Lung (tissue), 12 donors: Measurements from ENCODE around the gene MCUB. TPM values are rescaled to one million over a fixed set of nuclear protein-coding genes. Genes with fewer than 3 reads are reported as not detected.

Experiments used
- ATAC-seq: fragments of 200-7000 bp; cut with Tn5 transposase; one replicate; pipeline ENCODE4 v1.9.1; 2020; ENCODE audit warnings: moderate number of reproducible peaks; ENCODE audit not compliant: insufficient read depth, low FRiP score
- DNase-seq, 3 donors: peaks; one replicate each; pipeline ENCODE4 v3.0.0-alpha.2; 2013 to 2017
- H3K27ac ChIP-seq, 2 donors: one replicate each; pipeline ENCODE4 v1.5.1; 2013; ENCODE audit warnings: mild to moderate bottlenecking in 2 of 2, moderate library complexity in 2 of 2, control low read depth in 1 of 2, inconsistent platforms in 1 of 2, low read depth in 1 of 2, low read length in 1 of 2
- H3K27me3 ChIP-seq, 3 donors: one replicate each; pipeline ENCODE4 v1.5.1; 2013; ENCODE audit warnings: low read length in 2 of 3; ENCODE audit not compliant: control insufficient read depth in 3 of 3, insufficient read depth in 3 of 3
- H3K36me3 ChIP-seq, 4 donors: one replicate each; pipeline ENCODE4 v1.5.1; 2013; ENCODE audit warnings: low read length in 4 of 4, mild to moderate bottlenecking in 1 of 4, moderate library complexity in 1 of 4; ENCODE audit not compliant: control insufficient read depth in 4 of 4, insufficient read depth in 4 of 4
- H3K4me1 ChIP-seq, 5 donors: one replicate each; pipeline ENCODE4 v1.5.1; 2013; ENCODE audit warnings: low read length in 5 of 5, mild to moderate bottlenecking in 2 of 5, moderate library complexity in 1 of 5; ENCODE audit not compliant: control insufficient read depth in 5 of 5, insufficient read depth in 5 of 5
- H3K4me3 ChIP-seq: one replicate; pipeline ENCODE4 v1.5.1; 2013; ENCODE audit warnings: mild to moderate bottlenecking, control low read depth, moderate library complexity
- H3K9ac ChIP-seq, 2 donors: one replicate each; pipeline ENCODE4 v1.5.1; 2013; ENCODE audit warnings: low read length in 2 of 2, control low read depth in 1 of 2; ENCODE audit not compliant: insufficient read depth in 1 of 2
- H3K9me3 ChIP-seq, 4 donors: one replicate each; pipeline ENCODE4 v1.5.1; 2013; ENCODE audit warnings: low read length in 3 of 4, mild to moderate bottlenecking in 1 of 4, moderate library complexity in 1 of 4; ENCODE audit not compliant: control insufficient read depth in 4 of 4, insufficient read depth in 3 of 4
- CTCF ChIP-seq: IDR thresholded peaks from 2 replicates; pipeline ENCODE4 v1.5.1; 2012; ENCODE audit warnings: mild to moderate bottlenecking; ENCODE audit errors: control extremely low read depth, extremely low read depth
- WGBS, 2 donors: extraction: QIAGEN DNeasy Blood & Tissue Kit; methylation state at CpG; one replicate each; pipeline ENCODE4 v1.1.7; 2013; 5-methylcytosine and 5-hydroxymethylcytosine counted together
- polyA plus RNA-seq, 2 donors: library from polyadenylated mRNA; stranded (reverse); fragments of 200-250 nt; gene quantifications; one replicate each; pipeline ENCODE4 v1.2.1, GENCODE V29; 2013
- total RNA-seq, 2 donors: library from RNA; depleted of rRNA in 1 of 2; stranded (reverse); fragments of >200 nt in 1 of 2; gene quantifications; one replicate each; pipeline ENCODE4 v1.2.1, GENCODE V29; 2014 to 2021
- donor health status: control.
- donor health status: control.
- donor health status: Bipolar disorder and iron deficiency.
- donor health status: healthy.
- donor health status: DM: yes; HTN: yes; CAD: no.

Gene MCUB
- total and polyA plus RNA-seq, 4 donors = 9.2 to 25.3 (median 15.9) TPM

- 95 to 96% methylated on average over 7 of the region's 7 CpGs for WGBS, 2 donors
- Histone ChIP-seq H3K9me3 (no peaks in the 10 kb centered on the region), H3K4me1 (no peaks in the 10 kb centered on the region), H3K9ac (no peak overlapping the region), H3K27me3 (no peaks in the 10 kb centered on the region), H3K27ac (no peak overlapping the region), H3K4me3 (no peak overlapping the region), H3K36me3 (peaks cover 0 to 2% (median 0%) of the 10 kb centered on the region in 4 donors)
- TF ChIP-seq CTCF = no peak
- no peak for DNase-seq
- ATAC-seq = no peak
These were observed 62.6 kb downstream of the MCUB start for GRCh38 chr4:109622626-109623025.

GRCh38 chr4:109624536-109624935 lies 64.5 kb downstream of the MCUB start:
- Histone ChIP-seq H3K27me3 (no peaks in the 10 kb centered on the region), H3K4me1 (no peaks in the 10 kb centered on the region), H3K9me3 (no peaks in the 10 kb centered on the region), H3K9ac (no peak overlapping the region), H3K36me3 (peaks cover 0 to 2% (median 0%) of the 10 kb centered on the region in 4 donors), H3K4me3 (no peak overlapping the region), H3K27ac (no peak overlapping the region)
- no peak for ATAC-seq
- TF ChIP-seq CTCF = no peak
- 41 to 74% methylated on average over 2 of the region's 2 CpGs for WGBS, 2 donors
- no peak for DNase-seq

GRCh38 chr4:109627361-109627760 lies 67.3 kb downstream of the MCUB start:
- no peak for ATAC-seq
- Histone ChIP-seq H3K9me3 (no peaks in the 10 kb centered on the region), H3K4me3 (no peak overlapping the region), H3K27me3 (no peaks in the 10 kb centered on the region), H3K9ac (no peak overlapping the region), H3K4me1 (no peaks in the 10 kb centered on the region), H3K36me3 (peaks cover 0 to 2% (median 0%) of the 10 kb centered on the region in 4 donors), H3K27ac (no peak overlapping the region)
- DNase-seq = no peak
- WGBS, 2 donors = 87 to 95% methylated on average over 4 of the region's 4 CpGs
- TF ChIP-seq CTCF = no peak

GRCh38 chr4:109629775-109630174 lies 69.7 kb downstream of the MCUB start:
- Histone ChIP-seq H3K4me1 (no peaks in the 10 kb centered on the region), H3K36me3 (no peaks in the 10 kb centered on the region), H3K9ac (no peak overlapping the region), H3K4me3 (no peak overlapping the region), H3K27ac (no peak overlapping the region), H3K9me3 (no peaks in the 10 kb centered on the region), H3K27me3 (no peaks in the 10 kb centered on the region)
- no peak for TF ChIP-seq CTCF
- WGBS, 2 donors = 63 to 77% methylated on average over 4 of the region's 4 CpGs
- DNase-seq (no peak), ATAC-seq (no peak)
